CD4-positive, CD25-positive, alpha-beta regulatory T cell (primary cell): ENCODE results near the gene KCP. TPM values are rescaled to one million over a fixed set of nuclear protein-coding genes. Genes with fewer than 3 reads are reported as not detected.

Source experiments
- ATAC-seq, 2 donors: fragments of 150-1000 bp; cut with Tn5 transposase; one replicate each; pipeline ENCODE4 v1.10.0; 2021; ENCODE audit warnings: low read depth in 2 of 2, moderate number of reproducible peaks in 2 of 2, moderate library complexity in 1 of 2
- DNase-seq, 3 donors: peaks; one replicate each; pipeline versions ENCODE4 v3.0.0 to v3.0.0-alpha.2; 2012 to 2022; ENCODE audit warnings: mixed read lengths in 1 of 3
- H3K27ac ChIP-seq: one replicate; pipeline ENCODE4 v1.7.0; 2013; ENCODE audit warnings: mild to moderate bottlenecking, low read length; ENCODE audit not compliant: insufficient read depth, poor library complexity, severe bottlenecking
- H3K27me3 ChIP-seq: one replicate; pipeline ENCODE4 v1.7.0; 2013; ENCODE audit warnings: low read length; ENCODE audit not compliant: control insufficient read depth, insufficient read depth
- H3K36me3 ChIP-seq: one replicate; pipeline ENCODE4 v1.7.0; 2013; ENCODE audit warnings: mild to moderate bottlenecking, low read length, moderate library complexity; ENCODE audit not compliant: control insufficient read depth, insufficient read depth
- H3K4me1 ChIP-seq: 2 replicates; pipeline ENCODE4 v1.7.0; 2013; ENCODE audit warnings: mild to moderate bottlenecking, low read length; ENCODE audit not compliant: insufficient read depth, control insufficient read depth, poor library complexity, severe bottlenecking
- H3K4me3 ChIP-seq: one replicate; pipeline ENCODE4 v1.7.0; 2013; ENCODE audit warnings: low read depth, mild to moderate bottlenecking, low read length, moderate library complexity
- H3K9me3 ChIP-seq, 2 experiments: 1 replicate in 1 of 2; 2 replicates in 1 of 2; pipeline ENCODE4 v1.7.0; 2013; ENCODE audit warnings: low read length in 2 of 2, mild to moderate bottlenecking in 1 of 2, moderate library complexity in 1 of 2; ENCODE audit not compliant: control insufficient read depth in 2 of 2
- H3K27ac Mint-ChIP-seq, 3 donors: one replicate each; pipeline ENCODE4 v1.8.0; 2020 to 2022; ENCODE audit warnings: mild to moderate bottlenecking in 3 of 3, mixed read lengths in 3 of 3, moderate library complexity in 2 of 3
- H3K27me3 Mint-ChIP-seq: one replicate; pipeline ENCODE4 v1.8.0; 2022; ENCODE audit warnings: mild to moderate bottlenecking, mixed read lengths
- H3K36me3 Mint-ChIP-seq: one replicate; pipeline ENCODE4 v1.8.0; 2020; ENCODE audit warnings: mixed read lengths
- H3K4me1 Mint-ChIP-seq, 4 donors: one replicate each; pipeline ENCODE4 v1.8.0; 2020 to 2022; ENCODE audit warnings: mixed read lengths in 4 of 4, mild to moderate bottlenecking in 1 of 4
- H3K4me3 Mint-ChIP-seq, 4 donors: one replicate each; pipeline ENCODE4 v1.8.0; 2020 to 2022; ENCODE audit warnings: mild to moderate bottlenecking in 4 of 4, mixed read lengths in 4 of 4, moderate library complexity in 3 of 4
- H3K9me3 Mint-ChIP-seq, 7 donors: one replicate each; pipeline ENCODE4 v1.8.0; 2020 to 2022; ENCODE audit warnings: mixed read lengths in 7 of 7, mild to moderate bottlenecking in 3 of 7, moderate library complexity in 2 of 7
- polyA plus RNA-seq, 4 donors: library from polyadenylated mRNA; unstranded; fragments of 300-500 nt; fragmentation: Illumina TruSeq; gene quantifications; one replicate each; pipeline ENCODE4 v1.2.3, GENCODE V29; 2021
- total RNA-seq: library from RNA; stranded (reverse); gene quantifications from one replicate; pipeline ENCODE4 v1.2.3, GENCODE V29; 2022

Gene KCP
- total and polyA plus RNA-seq, 5 donors from 2014 or later, result 0.08 to 0.22 (median 0.08) TPM; not detected in 2

DNA sequence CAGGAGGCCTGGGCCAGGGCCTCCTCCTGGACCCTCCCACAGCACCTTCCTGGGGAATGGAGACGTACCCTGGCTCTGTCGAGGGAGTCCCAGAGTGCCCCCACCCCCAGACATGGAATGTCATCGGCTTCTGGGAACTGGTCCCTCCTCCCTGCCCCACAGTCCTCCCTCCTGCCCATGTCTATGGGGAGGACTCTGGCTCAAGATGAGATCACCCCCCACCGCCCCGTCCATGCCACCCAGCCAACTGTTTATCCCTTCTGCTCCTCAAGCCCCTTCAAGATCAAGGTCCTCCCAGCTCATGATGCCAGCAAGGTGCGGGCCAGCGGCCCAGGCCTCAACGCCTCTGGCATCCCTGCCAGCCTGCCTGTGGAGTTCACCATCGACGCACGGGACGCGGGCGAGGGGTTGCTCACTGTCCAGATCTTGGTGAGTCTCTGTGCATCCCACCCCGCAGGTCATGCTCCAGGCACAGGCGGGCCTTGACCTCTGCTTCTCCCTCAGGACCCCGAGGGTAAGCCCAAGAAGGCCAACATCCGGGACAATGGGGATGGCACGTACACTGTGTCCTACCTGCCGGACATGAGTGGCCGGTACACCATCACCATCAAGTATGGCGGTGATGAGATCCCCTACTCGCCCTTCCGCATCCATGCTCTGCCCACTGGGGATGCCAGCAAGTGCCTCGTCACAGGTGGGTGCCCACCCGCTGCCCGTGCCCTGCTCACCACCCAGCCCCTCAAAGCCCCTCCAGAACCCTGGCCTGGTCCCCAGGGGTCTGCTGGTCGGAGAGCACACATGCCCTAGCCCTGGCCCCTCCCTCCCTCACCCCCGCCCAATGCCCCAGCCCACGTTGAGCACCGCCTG lies 62.0 kb downstream of the KCP start:
- DNase-seq, result no peak
- Mint-ChIP-seq H3K4me3 (peak overlapping the region in 1 of 4 donors; percentile 47), H3K36me3 (no peaks in the 10 kb centered on the region), H3K27ac (no peak overlapping the region), H3K27me3 (no peaks in the 10 kb centered on the region), H3K9me3 (no peaks in the 10 kb centered on the region), H3K4me1 (no peaks in the 10 kb centered on the region)
- no peak for ATAC-seq
- Histone ChIP-seq H3K9me3 (no peaks in the 10 kb centered on the region), H3K4me1 (no peaks in the 10 kb centered on the region), H3K4me3 (no peak overlapping the region), H3K27me3 (no peaks in the 10 kb centered on the region), H3K27ac (no peak overlapping the region), H3K36me3 (no peaks in the 10 kb centered on the region)

DNA sequence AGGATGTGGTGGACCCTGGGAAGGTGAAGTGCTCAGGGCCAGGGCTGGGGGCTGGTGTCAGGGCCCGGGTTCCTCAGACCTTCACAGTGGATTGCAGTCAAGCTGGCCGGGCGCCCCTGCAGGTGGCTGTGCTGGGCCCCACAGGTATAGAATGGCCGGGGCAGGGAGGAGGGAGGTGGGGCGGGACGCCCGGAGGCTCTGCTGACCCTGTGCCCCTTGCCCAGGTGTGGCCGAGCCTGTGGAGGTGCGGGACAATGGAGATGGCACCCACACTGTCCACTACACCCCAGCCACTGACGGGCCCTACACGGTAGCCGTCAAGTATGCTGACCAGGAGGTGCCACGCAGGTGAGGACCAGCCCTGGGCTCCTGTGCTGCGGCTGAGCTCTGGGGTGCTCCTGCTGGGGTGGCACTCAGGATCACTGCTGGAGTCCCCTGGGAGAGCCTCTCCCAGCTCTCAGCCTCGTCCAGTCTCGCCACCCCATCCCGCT lies 62.7 kb downstream of the KCP start:
- Histone ChIP-seq H3K27me3 (no peaks in the 10 kb centered on the region), H3K36me3 (no peaks in the 10 kb centered on the region), H3K9me3 (no peaks in the 10 kb centered on the region), H3K4me1 (no peaks in the 10 kb centered on the region), H3K4me3 (no peak overlapping the region), H3K27ac (no peak overlapping the region)
- Mint-ChIP-seq H3K27ac (no peak overlapping the region), H3K36me3 (no peaks in the 10 kb centered on the region), H3K27me3 (no peaks in the 10 kb centered on the region), H3K9me3 (no peaks in the 10 kb centered on the region), H3K4me3 (no peak overlapping the region), H3K4me1 (no peaks in the 10 kb centered on the region)
- DNase-seq, result no peak
- ATAC-seq, result no peak

DNA sequence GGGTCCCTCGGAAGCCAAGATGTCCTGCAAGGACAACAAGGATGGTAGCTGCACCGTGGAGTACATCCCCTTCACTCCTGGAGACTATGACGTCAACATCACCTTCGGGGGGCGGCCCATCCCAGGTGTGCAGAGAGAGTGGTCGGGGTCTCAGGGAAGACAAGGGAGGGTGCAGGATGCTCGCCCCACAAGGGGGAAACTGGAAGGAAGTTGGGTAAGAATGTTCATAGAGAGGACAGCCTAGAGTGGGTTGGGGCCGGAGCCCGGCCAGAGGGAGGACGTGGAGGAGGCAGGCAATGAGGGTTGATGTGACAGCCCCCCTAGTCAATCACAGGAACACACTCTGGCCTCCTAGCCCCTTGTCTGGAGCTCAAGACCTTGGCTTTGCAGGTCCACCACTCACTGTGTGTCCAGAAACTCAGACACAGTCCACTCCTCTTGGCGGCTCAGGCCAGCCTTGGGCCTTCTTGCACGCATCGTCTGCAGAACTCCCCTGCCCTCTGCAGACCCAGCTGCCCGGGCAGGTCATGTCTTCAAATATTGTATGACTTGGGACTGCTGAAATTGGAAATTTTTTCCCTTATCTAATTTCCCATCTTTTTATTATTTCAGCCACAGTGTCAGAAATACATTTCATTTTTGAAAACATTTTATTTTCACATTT lies 63.6 kb downstream of the KCP start:
- ATAC-seq, result no peak
- H3K27ac Mint-ChIP-seq, result no peak overlapping the region

DNA sequence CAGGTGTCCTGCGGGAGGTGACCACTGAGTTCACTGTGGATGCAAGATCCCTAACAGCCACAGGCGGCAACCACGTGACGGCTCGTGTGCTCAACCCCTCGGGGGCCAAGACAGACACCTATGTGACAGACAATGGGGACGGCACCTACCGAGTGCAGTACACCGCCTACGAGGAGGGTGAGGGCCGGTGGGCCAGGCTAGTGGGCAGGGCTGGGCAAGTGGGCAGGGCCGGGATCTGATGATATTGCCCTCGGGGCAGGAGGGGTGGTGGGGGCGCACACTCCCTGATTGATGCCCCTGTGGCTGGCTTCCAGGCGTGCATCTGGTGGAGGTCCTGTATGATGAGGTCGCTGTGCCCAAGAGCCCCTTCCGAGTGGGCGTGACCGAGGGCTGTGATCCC lies 64.5 kb downstream of the KCP start:
- Mint-ChIP-seq H3K27ac (no peak overlapping the region), H3K27me3 (no peaks in the 10 kb centered on the region), H3K36me3 (no peaks in the 10 kb centered on the region), H3K4me1 (peaks cover 0 to 3% (median 0%) of the 10 kb centered on the region in 4 donors), H3K9me3 (no peaks in the 10 kb centered on the region), H3K4me3 (no peak overlapping the region)
- H3K36me3 ChIP-seq, result no peaks in the 10 kb centered on the region
- H3K27ac ChIP-seq, result no peak overlapping the region
- DNase-seq (no peak), ATAC-seq (no peak)
- H3K9me3 ChIP-seq, result no peaks in the 10 kb centered on the region
- H3K27me3 ChIP-seq, result no peaks in the 10 kb centered on the region
- peaks cover 3% of the 10 kb centered on the region for H3K4me1 ChIP-seq
- H3K4me3 ChIP-seq, result no peak overlapping the region

More for the DNA sequence above, 63.6 kb downstream of the KCP start:
- Mint-ChIP-seq H3K36me3 (no peaks in the 10 kb centered on the region), H3K4me1 (peaks cover 0 to 2% (median 0%) of the 10 kb centered on the region in 4 donors), H3K4me3 (no peak overlapping the region), H3K9me3 (no peaks in the 10 kb centered on the region), H3K27me3 (no peaks in the 10 kb centered on the region)
- Histone ChIP-seq H3K4me1 (peaks cover 3% of the 10 kb centered on the region), H3K9me3 (no peaks in the 10 kb centered on the region), H3K27me3 (no peaks in the 10 kb centered on the region), H3K36me3 (no peaks in the 10 kb centered on the region), H3K27ac (no peak overlapping the region), H3K4me3 (no peak overlapping the region)
- no peak for DNase-seq

DNA sequence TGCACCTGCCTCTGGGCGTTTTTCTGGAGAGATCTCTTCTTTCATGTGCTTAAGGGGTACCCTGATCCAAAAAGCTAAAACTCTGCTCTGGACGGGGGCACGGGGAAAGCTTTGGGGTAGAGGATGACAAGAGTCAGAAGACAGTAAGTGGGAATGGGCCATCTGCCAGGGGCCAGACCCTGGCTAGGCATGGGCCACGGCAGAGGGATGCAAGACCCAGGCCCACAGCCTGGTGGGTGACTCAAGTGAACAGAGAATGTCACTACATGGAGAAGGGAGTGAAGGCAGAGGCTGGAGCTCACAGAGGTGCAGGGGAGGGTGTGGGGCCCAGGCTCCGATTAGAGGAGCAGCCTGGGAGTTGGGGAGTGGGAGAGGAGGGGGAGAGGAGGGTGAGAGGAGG lies 65.0 kb downstream of the KCP start:
- no peak for DNase-seq
- peaks cover 0 to 3% (median 0%) of the 10 kb centered on the region in 4 donors for H3K4me1 Mint-ChIP-seq
- H3K36me3 ChIP-seq, result no peaks in the 10 kb centered on the region
- H3K27me3 ChIP-seq, result no peaks in the 10 kb centered on the region
- no peak for ATAC-seq
- H3K9me3 Mint-ChIP-seq, result no peaks in the 10 kb centered on the region
- peaks cover 3% of the 10 kb centered on the region for H3K4me1 ChIP-seq
- no peak overlapping the region for H3K27ac Mint-ChIP-seq
- no peak overlapping the region for H3K4me3 Mint-ChIP-seq
- H3K36me3 Mint-ChIP-seq, result no peaks in the 10 kb centered on the region
- no peaks in the 10 kb centered on the region for H3K9me3 ChIP-seq
- no peak overlapping the region for H3K4me3 ChIP-seq
- H3K27ac ChIP-seq, result no peak overlapping the region
- no peaks in the 10 kb centered on the region for H3K27me3 Mint-ChIP-seq

DNA sequence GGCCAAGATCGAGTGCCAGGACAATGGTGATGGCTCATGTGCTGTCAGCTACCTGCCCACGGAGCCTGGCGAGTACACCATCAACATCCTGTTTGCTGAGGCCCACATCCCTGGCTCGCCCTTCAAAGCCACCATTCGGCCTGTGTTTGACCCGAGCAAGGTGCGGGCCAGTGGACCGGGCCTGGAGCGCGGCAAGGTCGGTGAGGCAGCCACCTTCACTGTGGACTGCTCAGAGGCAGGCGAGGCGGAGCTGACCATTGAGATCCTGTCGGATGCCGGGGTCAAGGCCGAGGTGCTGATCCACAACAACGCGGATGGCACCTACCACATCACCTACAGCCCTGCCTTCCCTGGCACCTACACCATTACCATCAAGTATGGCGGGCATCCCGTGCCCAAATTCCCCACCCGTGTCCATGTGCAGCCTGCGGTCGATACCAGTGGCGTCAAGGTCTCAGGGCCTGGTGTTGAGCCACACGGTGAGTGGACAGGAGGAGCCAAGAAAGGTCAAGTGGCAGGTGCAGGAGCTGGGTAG lies 65.7 kb downstream of the KCP start:
- Histone ChIP-seq H3K4me1 (peaks cover 3% of the 10 kb centered on the region), H3K4me3 (no peak overlapping the region), H3K9me3 (no peaks in the 10 kb centered on the region), H3K27me3 (no peaks in the 10 kb centered on the region), H3K36me3 (no peaks in the 10 kb centered on the region), H3K27ac (no peak overlapping the region)
- H3K36me3 Mint-ChIP-seq, result no peaks in the 10 kb centered on the region
- no peaks in the 10 kb centered on the region for H3K9me3 Mint-ChIP-seq
- no peaks in the 10 kb centered on the region for H3K27me3 Mint-ChIP-seq
- no peak overlapping the region for H3K4me3 Mint-ChIP-seq
- H3K27ac Mint-ChIP-seq, result peak overlapping the region in 1 of 3 donors; percentile 38
- no peak for ATAC-seq
- no peak for DNase-seq
- peaks cover 0 to 3% (median 0%) of the 10 kb centered on the region in 4 donors for H3K4me1 Mint-ChIP-seq

DNA sequence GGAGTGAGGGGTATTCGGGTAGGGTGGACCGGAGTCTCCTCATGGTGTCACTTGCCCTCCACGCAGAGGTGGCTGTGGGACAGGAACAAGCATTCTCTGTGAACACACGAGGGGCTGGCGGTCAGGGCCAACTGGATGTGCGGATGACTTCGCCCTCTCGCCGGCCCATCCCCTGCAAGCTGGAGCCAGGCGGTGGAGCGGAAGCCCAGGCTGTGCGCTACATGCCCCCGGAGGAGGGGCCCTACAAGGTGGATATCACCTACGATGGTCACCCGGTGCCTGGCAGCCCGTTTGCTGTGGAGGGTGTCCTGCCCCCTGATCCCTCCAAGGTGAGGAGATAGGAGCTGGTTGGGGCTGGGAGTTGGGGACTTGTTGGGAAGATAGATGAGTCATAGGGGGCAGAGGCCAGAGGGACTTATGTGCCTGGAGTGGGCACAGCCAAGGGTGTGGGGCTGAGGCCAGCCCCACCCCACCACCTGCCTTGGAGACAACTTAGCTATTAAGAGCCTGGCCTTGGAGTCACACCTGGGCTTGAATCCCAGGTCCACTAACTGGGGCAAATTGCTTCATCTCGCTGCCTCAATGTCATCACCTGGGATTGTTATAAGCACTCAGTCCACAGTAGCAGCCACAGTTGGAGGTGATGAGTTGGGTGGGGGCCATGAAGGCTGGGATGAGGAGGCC lies 66.4 kb downstream of the KCP start:
- ATAC-seq (no peak), DNase-seq (no peak)
- Mint-ChIP-seq H3K36me3 (no peaks in the 10 kb centered on the region), H3K4me3 (no peak overlapping the region), H3K27me3 (no peaks in the 10 kb centered on the region), H3K9me3 (no peaks in the 10 kb centered on the region), H3K4me1 (peaks cover 0 to 3% (median 0%) of the 10 kb centered on the region in 4 donors), H3K27ac (peak overlapping the region in 1 of 3 donors; percentile 60)
- H3K4me3 ChIP-seq, result no peak overlapping the region
- H3K4me1 ChIP-seq, result peaks cover 3% of the 10 kb centered on the region
- no peaks in the 10 kb centered on the region for H3K9me3 ChIP-seq
- H3K27me3 ChIP-seq, result no peaks in the 10 kb centered on the region
- no peaks in the 10 kb centered on the region for H3K36me3 ChIP-seq
- H3K27ac ChIP-seq, result no peak overlapping the region
